Dermis microvascular lymphatic vessel endothelial cell (primary cell): ENCODE data around the gene MRPL43. TPM values are rescaled to one million over a fixed set of nuclear protein-coding genes. Genes with fewer than 3 reads are reported as not detected.

Experiments
- DNase-seq, 2 donors: peaks; one replicate each; pipeline versions ENCODE4 v3.0.0 to v3.0.0-alpha.2; 2010; ENCODE audit warnings: low read depth in 2 of 2
- total RNA-seq: library from RNA; depleted of rRNA; stranded (reverse); fragments of >200 nt; gene quantifications from 2 replicates; pipeline ENCODE4 v1.2.1, GENCODE V29; 2014

The MRPL43 gene
- total RNA-seq, 1 donor from 2014 or later, result 51.2 TPM

GRCh38 chr10:101020427-101021075 is 33.3 kb upstream of the MRPL43 start:
- no peak for DNase-seq

- no peak for DNase-seq
Measured at GRCh38 chr10:101019440-101019703, 32.1 kb upstream of the MRPL43 start.

- peak; percentile 47 to 76 for DNase-seq
Measured at GRCh38 chr10:101018600-101019439, 31.5 kb upstream of the MRPL43 start.

GRCh38 chr10:101018118-101018599 is 30.9 kb upstream of the MRPL43 start:
- DNase-seq, result no peak

- DNase-seq, result no peak
Measured at GRCh38 chr10:101016814-101017213, 29.5 kb upstream of the MRPL43 start.

GRCh38 chr10:101015582-101015973 is 28.3 kb upstream of the MRPL43 start:
- no peak for DNase-seq

GRCh38 chr10:101014966-101015581 is 27.8 kb upstream of the MRPL43 start:
- peak in 1 of 2 donors; percentile 36 for DNase-seq

GRCh38 chr10:101014230-101014884 is 27.1 kb upstream of the MRPL43 start:
- DNase-seq, result peak in 1 of 2 donors; percentile 64

GRCh38 chr10:101013365-101013825 is 26.1 kb upstream of the MRPL43 start:
- DNase-seq, result no peak

- peak; percentile 80 to 93 for DNase-seq
Measured at GRCh38 chr10:101012525-101013364, 25.4 kb upstream of the MRPL43 start.

- peak in 1 of 2 donors; percentile 17 for DNase-seq
Measured at GRCh38 chr10:101011517-101012423, 24.5 kb upstream of the MRPL43 start.

GRCh38 chr10:101010329-101010728 is 23.0 kb upstream of the MRPL43 start:
- no peak for DNase-seq

- DNase-seq, result no peak
Measured at GRCh38 chr10:101008823-101009423, 21.6 kb upstream of the MRPL43 start.

GRCh38 chr10:101007915-101008822 is 20.9 kb upstream of the MRPL43 start:
- DNase-seq, result no peak

- DNase-seq, result no peak
Measured at GRCh38 chr10:101007099-101007711, 19.9 kb upstream of the MRPL43 start.

GRCh38 chr10:101006593-101007098 is 19.3 kb upstream of the MRPL43 start:
- no peak for DNase-seq

GRCh38 chr10:101005869-101006567 is 18.7 kb upstream of the MRPL43 start:
- no peak for DNase-seq
